ENCODE results near the gene COA1. TPM values are rescaled to one million over a fixed set of nuclear protein-coding genes. Genes with fewer than 3 reads are reported as not detected.

COA1 gene
- polyA plus RNA-seq, 2 of the 4 experiments (the other 2 are of a cell fraction), result 57.5 to 91.4 TPM

DNA sequence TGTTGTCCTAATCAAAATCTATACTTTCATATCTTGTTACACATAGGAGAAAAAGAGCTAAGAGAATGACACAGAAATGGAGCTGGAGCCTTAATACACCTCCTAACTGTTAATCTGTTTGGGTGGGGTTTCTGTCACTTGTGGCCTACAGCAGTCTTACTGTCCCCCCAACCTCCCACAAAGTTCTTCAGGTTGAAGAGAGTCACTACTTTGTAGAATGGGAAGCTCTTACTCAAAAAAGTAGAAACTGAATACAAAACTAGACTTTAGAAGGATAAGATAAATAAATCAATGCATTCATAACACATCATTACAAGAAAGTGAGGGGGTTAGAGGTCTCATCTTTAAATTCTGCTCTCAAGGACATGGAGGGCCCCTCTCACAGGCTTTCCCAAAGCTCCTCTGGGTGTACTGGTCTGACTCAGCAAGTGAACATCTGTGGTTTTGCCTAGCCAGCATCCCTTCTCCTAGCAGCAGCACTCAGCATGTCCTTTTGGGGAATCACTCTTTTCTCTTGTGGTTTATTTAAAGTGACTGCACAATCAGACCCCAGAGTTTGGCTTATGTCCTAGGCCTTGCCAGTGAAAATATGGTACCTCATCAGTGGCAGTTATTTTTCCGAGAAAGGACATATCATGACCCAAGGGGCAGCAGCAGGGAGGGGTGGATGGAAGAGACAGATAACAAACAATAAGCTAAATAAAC, 27.2 kb upstream of the COA1 start:
- POLR2A ChIA-PET, result no interaction called here
- Histone ChIP-seq H3K27ac (no peak overlapping the region), H3K4me2 (no peak overlapping the region), H3K9me3 (no peaks in the 10 kb centered on the region), H3K4me3 (no peak overlapping the region), H3K4me1 (peaks cover 27% of the 10 kb centered on the region; the same call in 2 of the 3 replicates)
- no peak for DNase-seq (ENCODE audit: low read depth in 1 of 2, low spot score in 1 of 2)
- WGBS (ENCODE audit: missing lambda C conversion rate), result 88% methylated on average over 1 of the region's 1 CpG
- TF ChIP-seq, protein P1, sequence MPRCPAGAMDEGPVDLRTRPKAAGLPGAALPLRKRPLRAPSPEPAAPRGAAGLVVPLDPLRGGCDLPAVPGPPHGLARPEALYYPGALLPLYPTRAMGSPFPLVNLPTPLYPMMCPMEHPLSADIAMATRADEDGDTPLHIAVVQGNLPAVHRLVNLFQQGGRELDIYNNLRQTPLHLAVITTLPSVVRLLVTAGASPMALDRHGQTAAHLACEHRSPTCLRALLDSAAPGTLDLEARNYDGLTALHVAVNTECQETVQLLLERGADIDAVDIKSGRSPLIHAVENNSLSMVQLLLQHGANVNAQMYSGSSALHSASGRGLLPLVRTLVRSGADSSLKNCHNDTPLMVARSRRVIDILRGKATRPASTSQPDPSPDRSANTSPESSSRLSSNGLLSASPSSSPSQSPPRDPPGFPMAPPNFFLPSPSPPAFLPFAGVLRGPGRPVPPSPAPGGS (IDR thresholded peaks at IDR 0.05), result no peak
- TF ChIP-seq TP53 (CRISPR knock-in tag; IDR thresholded peaks at IDR 0.05) (no peak), EP300 (IDR thresholded peaks at IDR 0.05) (no peak), ZFP36 (IDR thresholded peaks at IDR 0.05; ENCODE audit: borderline replicate concordance, partially characterized antibody) (no peak), ZNF302 (CRISPR knock-in tag; IDR thresholded peaks at IDR 0.05) (no peak), PHF8 (IDR thresholded peaks at IDR 0.05; ENCODE audit: borderline replicate concordance, low read depth) (no peak)
- TF ChIP-seq, protein P2, sequence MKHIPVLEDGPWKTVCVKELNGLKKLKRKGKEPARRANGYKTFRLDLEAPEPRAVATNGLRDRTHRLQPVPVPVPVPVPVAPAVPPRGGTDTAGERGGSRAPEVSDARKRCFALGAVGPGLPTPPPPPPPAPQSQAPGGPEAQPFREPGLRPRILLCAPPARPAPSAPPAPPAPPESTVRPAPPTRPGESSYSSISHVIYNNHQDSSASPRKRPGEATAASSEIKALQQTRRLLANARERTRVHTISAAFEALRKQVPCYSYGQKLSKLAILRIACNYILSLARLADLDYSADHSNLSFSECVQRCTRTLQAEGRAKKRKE (CRISPR knock-in tag; IDR thresholded peaks at IDR 0.05; ENCODE audit: low read depth), result no peak
- TF ChIP-seq, protein P3, sequence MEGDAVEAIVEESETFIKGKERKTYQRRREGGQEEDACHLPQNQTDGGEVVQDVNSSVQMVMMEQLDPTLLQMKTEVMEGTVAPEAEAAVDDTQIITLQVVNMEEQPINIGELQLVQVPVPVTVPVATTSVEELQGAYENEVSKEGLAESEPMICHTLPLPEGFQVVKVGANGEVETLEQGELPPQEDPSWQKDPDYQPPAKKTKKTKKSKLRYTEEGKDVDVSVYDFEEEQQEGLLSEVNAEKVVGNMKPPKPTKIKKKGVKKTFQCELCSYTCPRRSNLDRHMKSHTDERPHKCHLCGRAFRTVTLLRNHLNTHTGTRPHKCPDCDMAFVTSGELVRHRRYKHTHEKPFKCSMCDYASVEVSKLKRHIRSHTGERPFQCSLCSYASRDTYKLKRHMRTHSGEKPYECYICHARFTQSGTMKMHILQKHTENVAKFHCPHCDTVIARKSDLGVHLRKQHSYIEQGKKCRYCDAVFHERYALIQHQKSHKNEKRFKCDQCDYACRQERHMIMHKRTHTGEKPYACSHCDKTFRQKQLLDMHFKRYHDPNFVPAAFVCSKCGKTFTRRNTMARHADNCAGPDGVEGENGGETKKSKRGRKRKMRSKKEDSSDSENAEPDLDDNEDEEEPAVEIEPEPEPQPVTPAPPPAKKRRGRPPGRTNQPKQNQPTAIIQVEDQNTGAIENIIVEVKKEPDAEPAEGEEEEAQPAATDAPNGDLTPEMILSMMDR (IDR thresholded peaks at IDR 0.05), result no peak
- TF ChIP-seq, protein P4, sequence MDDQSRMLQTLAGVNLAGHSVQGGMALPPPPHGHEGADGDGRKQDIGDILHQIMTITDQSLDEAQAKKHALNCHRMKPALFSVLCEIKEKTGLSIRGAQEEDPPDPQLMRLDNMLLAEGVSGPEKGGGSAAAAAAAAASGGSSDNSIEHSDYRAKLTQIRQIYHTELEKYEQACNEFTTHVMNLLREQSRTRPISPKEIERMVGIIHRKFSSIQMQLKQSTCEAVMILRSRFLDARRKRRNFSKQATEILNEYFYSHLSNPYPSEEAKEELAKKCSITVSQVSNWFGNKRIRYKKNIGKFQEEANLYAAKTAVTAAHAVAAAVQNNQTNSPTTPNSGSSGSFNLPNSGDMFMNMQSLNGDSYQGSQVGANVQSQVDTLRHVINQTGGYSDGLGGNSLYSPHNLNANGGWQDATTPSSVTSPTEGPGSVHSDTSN (IDR thresholded peaks at IDR 0.05), result no peak
- CTCF ChIA-PET, result interaction anchor here (1.4 to 2.2 kb wide), 3 partner anchors 22 to 174 kb away, joined by 3 to 12 read pairs (median 5); partner anchors contain the start of gene STK17A
- ATAC-seq, result no peak
- no peak for FAIRE-seq

DNA sequence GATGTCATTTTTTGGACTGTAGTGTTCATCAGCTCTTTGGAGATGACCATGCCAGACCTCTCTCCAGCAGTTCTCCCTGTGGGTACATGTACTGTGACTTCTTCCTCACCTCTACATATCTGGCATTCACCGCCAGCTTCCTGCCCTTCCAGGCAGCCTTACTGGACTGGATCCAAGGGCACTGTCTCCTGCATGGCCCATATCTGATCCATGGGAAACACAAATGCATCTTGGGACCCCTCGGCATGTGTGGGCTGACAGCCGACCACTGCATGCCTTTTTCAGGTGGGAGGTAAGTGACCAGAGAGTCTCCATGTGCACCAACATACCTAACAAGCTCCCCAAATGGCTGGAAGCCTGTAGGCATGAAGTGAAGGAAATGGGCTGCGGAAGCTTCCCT, 25.3 kb upstream of the COA1 start:
- 83% methylated on average over 4 of the region's 4 CpGs for WGBS (ENCODE audit: missing lambda C conversion rate)
- Histone ChIP-seq H3K27ac (no peak overlapping the region), H3K9me3 (no peaks in the 10 kb centered on the region), H3K4me1 (peaks cover 18% of the 10 kb centered on the region; the same call in 2 of the 3 replicates), H3K4me3 (no peak overlapping the region), H3K4me2 (no peak overlapping the region)
- ATAC-seq (no peak), FAIRE-seq (no peak), DNase-seq (ENCODE audit: low read depth in 1 of 2, low spot score in 1 of 2) (no peak)
- ChIA-PET POLR2A (no interaction called here), CTCF (interaction anchor here (0.6 to 1.3 kb wide), 4 partner anchors 9 to 172 kb away, joined by 3 read pairs; partner anchors contain the start of gene STK17A)
- TF ChIP-seq, protein P3 (IDR thresholded peaks at IDR 0.05), result no peak
- TF ChIP-seq, protein P5, sequence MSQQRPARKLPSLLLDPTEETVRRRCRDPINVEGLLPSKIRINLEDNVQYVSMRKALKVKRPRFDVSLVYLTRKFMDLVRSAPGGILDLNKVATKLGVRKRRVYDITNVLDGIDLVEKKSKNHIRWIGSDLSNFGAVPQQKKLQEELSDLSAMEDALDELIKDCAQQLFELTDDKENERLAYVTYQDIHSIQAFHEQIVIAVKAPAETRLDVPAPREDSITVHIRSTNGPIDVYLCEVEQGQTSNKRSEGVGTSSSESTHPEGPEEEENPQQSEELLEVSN (IDR thresholded peaks at IDR 0.05; ENCODE audit: borderline replicate concordance, low read depth), result no peak
- TF ChIP-seq MAFK (IDR thresholded peaks at IDR 0.05; ENCODE audit: partially characterized antibody), result no peak
- TF ChIP-seq PHF8 (IDR thresholded peaks at IDR 0.05; ENCODE audit: borderline replicate concordance, low read depth), result no peak
- TF ChIP-seq HOXA7 (CRISPR knock-in tag; IDR thresholded peaks at IDR 0.05), result no peak
- TF ChIP-seq EP300 (IDR thresholded peaks at IDR 0.05), result no peak
- TF ChIP-seq HEYL (CRISPR knock-in tag; IDR thresholded peaks at IDR 0.05), result no peak
- no peak for TF ChIP-seq HOXB5 (CRISPR knock-in tag; IDR thresholded peaks at IDR 0.05)
- no peak for TF ChIP-seq MAZ (IDR thresholded peaks at IDR 0.05; ENCODE audit: borderline replicate concordance, low read depth, low read length)
- no peak for TF ChIP-seq ZSCAN20 (CRISPR knock-in tag; IDR thresholded peaks at IDR 0.05)
- TF ChIP-seq ZC3H11A (IDR thresholded peaks at IDR 0.05), result no peak
- TF ChIP-seq, protein P2 (CRISPR knock-in tag; IDR thresholded peaks at IDR 0.05; ENCODE audit: low read depth), result no peak
- no peak for TF ChIP-seq TP53 (CRISPR knock-in tag; IDR thresholded peaks at IDR 0.05)
- no peak for TF ChIP-seq NFE2L2 (conservative IDR thresholded peaks at IDR 0.05; ENCODE audit: low read length)
- TF ChIP-seq NR3C1 (IDR thresholded peaks at IDR 0.05), result no peak
- no peak for TF ChIP-seq HOXB13 (CRISPR knock-in tag; IDR thresholded peaks at IDR 0.05; ENCODE audit: low read depth)
- no peak for TF ChIP-seq CBX2 (IDR thresholded peaks at IDR 0.05; ENCODE audit: borderline replicate concordance, low read depth)
- no peak for TF ChIP-seq JUN (IDR thresholded peaks at IDR 0.05)
- TF ChIP-seq, protein P4 (IDR thresholded peaks at IDR 0.05), result no peak

Measured in A549 (cell line).